ENCODE results near the gene DAGLA. TPM values are rescaled to one million over a fixed set of nuclear protein-coding genes. Genes with fewer than 3 reads are reported as not detected.

Gene DAGLA
- polyA plus RNA-seq, 1 experiment: 2.5 TPM

- Histone ChIP-seq H3K27me3 (ENCODE audit: control insufficient read depth, insufficient read depth, low read length) (no peaks in the 10 kb centered on the region), H3K36me3 (ENCODE audit: control insufficient read depth, insufficient read depth, low read length) (peaks cover 9% of the 10 kb centered on the region), H3K4me3 (ENCODE audit: low read depth, low read length) (no peak overlapping the region)
- POLR2A ChIA-PET: no interaction called here
- TF ChIP-seq, protein P1, sequence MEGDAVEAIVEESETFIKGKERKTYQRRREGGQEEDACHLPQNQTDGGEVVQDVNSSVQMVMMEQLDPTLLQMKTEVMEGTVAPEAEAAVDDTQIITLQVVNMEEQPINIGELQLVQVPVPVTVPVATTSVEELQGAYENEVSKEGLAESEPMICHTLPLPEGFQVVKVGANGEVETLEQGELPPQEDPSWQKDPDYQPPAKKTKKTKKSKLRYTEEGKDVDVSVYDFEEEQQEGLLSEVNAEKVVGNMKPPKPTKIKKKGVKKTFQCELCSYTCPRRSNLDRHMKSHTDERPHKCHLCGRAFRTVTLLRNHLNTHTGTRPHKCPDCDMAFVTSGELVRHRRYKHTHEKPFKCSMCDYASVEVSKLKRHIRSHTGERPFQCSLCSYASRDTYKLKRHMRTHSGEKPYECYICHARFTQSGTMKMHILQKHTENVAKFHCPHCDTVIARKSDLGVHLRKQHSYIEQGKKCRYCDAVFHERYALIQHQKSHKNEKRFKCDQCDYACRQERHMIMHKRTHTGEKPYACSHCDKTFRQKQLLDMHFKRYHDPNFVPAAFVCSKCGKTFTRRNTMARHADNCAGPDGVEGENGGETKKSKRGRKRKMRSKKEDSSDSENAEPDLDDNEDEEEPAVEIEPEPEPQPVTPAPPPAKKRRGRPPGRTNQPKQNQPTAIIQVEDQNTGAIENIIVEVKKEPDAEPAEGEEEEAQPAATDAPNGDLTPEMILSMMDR (IDR thresholded peaks at IDR 0.05; ENCODE audit: insufficient read depth, low read depth, low read length): no peak
- CTCF ChIA-PET: interaction anchor here (0.7 to 5.7 kb wide), 9 partner anchors 9 to 567 kb away, joined by 3 to 42 read pairs (median 3); no protein-coding TSS in a partner anchor
- no peak for DNase-seq (ENCODE audit: low read depth)
Measured at GRCh38 chr11:61744181-61744580, 64.0 kb downstream of the DAGLA start.

DNA sequence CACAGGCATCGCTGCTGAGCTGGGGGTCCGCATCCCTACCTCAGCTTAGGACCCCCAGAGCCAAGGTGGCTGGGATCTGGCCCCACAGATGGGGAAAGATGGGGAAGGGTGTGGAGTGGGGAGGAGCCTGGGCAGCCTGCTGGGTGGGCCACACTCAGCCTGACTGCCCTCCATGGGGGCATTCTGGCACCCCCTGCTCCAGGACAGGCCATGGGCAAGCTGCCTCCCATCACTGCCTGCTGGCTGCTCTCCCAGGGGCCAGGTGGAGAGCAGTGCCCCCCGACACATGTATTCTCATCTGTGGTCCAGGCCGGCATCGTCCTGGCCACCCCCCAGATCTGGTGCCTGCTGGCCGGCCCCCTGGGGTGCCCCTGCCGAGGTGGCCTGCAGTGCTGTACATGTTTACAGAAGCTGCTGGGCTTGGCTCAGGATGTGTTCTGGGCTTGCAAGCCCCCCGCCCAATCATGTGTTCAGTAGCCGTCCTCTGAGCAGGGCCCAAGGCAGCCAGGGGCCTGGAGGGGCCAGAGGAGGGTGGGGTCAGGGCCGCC is 64.5 kb downstream of the DAGLA start:
- DNase-seq (ENCODE audit: low read depth): no peak
- Histone ChIP-seq H3K36me3 (ENCODE audit: control insufficient read depth, insufficient read depth, low read length) (peaks cover 9% of the 10 kb centered on the region), H3K4me3 (ENCODE audit: low read depth, low read length) (no peak overlapping the region), H3K27me3 (ENCODE audit: control insufficient read depth, insufficient read depth, low read length) (no peaks in the 10 kb centered on the region)
- ChIA-PET CTCF (interaction anchor here (0.6 to 5.7 kb wide), 9 partner anchors 9 to 364 kb away, joined by 3 to 42 read pairs (median 3); no protein-coding TSS in a partner anchor), POLR2A (no interaction called here)
- TF ChIP-seq, protein P1 (IDR thresholded peaks at IDR 0.05; ENCODE audit: insufficient read depth, low read depth, low read length): no peak

- ChIA-PET CTCF (interaction anchor here (1.6 to 6.6 kb wide), 7 partner anchors 8 to 362 kb away, joined by 4 to 68 read pairs (median 25); no protein-coding TSS in a partner anchor), POLR2A (no interaction called here)
- TF ChIP-seq, protein P1 (IDR thresholded peaks at IDR 0.05; ENCODE audit: insufficient read depth, low read depth, low read length): no peak
- Histone ChIP-seq H3K27me3 (ENCODE audit: control insufficient read depth, insufficient read depth, low read length) (no peaks in the 10 kb centered on the region), H3K4me3 (ENCODE audit: low read depth, low read length) (no peak overlapping the region), H3K36me3 (ENCODE audit: control insufficient read depth, insufficient read depth, low read length) (peaks cover 6% of the 10 kb centered on the region)
- DNase-seq (ENCODE audit: low read depth): no peak
Measured at GRCh38 chr11:61745781-61746441, 65.7 kb downstream of the DAGLA start.

- Histone ChIP-seq H3K36me3 (ENCODE audit: control insufficient read depth, insufficient read depth, low read length) (peaks cover 3% of the 10 kb centered on the region), H3K27me3 (ENCODE audit: control insufficient read depth, insufficient read depth, low read length) (no peaks in the 10 kb centered on the region), H3K4me3 (ENCODE audit: low read depth, low read length) (no peak overlapping the region)
- TF ChIP-seq, protein P1 (IDR thresholded peaks at IDR 0.05; ENCODE audit: insufficient read depth, low read depth, low read length): no peak
- ChIA-PET CTCF (interaction anchor here (0.6 to 6.6 kb wide), 18 partner anchors 9 to 361 kb away, joined by 3 to 68 read pairs (median 8); partner anchors contain the start of genes FEN1 and TMEM258), POLR2A (no interaction called here)
- no peak for DNase-seq (ENCODE audit: low read depth)
Measured at GRCh38 chr11:61746442-61747191, 66.4 kb downstream of the DAGLA start.

Measured in BJ (cell line).